ENCODE results near the gene GABBR2. TPM values are rescaled to one million over a fixed set of nuclear protein-coding genes. Genes with fewer than 3 reads are reported as not detected.

GABBR2 gene
- total RNA-seq, 1 donor from 2014 or later: not detected

DNA sequence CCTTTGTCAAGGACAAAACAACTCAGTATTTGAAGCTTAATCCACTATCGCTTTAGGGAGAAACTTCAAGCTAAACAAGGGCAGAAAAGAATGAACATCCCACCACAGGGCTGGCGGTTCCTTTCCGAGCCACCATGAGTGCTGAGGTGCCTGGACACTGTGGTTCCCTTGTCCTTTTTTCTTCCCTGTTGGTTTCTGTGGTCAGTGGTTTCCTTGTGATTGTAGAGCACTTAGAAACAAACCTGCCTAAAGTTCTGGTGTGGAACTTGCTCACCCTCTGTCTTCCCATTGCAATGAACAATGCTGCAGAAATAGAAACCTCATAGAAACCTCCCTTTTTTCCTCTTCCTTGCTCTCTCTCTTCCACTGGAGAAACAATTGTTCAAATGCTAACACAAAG, 373.9 kb downstream of the GABBR2 start:
- H3K27me3 ChIP-seq (ENCODE audit: control insufficient read depth, insufficient read depth, low read length): no peaks in the 10 kb centered on the region
- no peaks in the 10 kb centered on the region for H3K36me3 ChIP-seq (ENCODE audit: control insufficient read depth, insufficient read depth, low read length)
- DNase-seq (ENCODE audit: low read depth): no peak
- H3K4me3 ChIP-seq (ENCODE audit: low read depth, low read length): no peak overlapping the region
- FAIRE-seq: no peak
- TF ChIP-seq, protein P1, sequence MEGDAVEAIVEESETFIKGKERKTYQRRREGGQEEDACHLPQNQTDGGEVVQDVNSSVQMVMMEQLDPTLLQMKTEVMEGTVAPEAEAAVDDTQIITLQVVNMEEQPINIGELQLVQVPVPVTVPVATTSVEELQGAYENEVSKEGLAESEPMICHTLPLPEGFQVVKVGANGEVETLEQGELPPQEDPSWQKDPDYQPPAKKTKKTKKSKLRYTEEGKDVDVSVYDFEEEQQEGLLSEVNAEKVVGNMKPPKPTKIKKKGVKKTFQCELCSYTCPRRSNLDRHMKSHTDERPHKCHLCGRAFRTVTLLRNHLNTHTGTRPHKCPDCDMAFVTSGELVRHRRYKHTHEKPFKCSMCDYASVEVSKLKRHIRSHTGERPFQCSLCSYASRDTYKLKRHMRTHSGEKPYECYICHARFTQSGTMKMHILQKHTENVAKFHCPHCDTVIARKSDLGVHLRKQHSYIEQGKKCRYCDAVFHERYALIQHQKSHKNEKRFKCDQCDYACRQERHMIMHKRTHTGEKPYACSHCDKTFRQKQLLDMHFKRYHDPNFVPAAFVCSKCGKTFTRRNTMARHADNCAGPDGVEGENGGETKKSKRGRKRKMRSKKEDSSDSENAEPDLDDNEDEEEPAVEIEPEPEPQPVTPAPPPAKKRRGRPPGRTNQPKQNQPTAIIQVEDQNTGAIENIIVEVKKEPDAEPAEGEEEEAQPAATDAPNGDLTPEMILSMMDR (IDR thresholded peaks at IDR 0.05; ENCODE audit: insufficient read depth, low read length, severe bottlenecking): no peak

DNA sequence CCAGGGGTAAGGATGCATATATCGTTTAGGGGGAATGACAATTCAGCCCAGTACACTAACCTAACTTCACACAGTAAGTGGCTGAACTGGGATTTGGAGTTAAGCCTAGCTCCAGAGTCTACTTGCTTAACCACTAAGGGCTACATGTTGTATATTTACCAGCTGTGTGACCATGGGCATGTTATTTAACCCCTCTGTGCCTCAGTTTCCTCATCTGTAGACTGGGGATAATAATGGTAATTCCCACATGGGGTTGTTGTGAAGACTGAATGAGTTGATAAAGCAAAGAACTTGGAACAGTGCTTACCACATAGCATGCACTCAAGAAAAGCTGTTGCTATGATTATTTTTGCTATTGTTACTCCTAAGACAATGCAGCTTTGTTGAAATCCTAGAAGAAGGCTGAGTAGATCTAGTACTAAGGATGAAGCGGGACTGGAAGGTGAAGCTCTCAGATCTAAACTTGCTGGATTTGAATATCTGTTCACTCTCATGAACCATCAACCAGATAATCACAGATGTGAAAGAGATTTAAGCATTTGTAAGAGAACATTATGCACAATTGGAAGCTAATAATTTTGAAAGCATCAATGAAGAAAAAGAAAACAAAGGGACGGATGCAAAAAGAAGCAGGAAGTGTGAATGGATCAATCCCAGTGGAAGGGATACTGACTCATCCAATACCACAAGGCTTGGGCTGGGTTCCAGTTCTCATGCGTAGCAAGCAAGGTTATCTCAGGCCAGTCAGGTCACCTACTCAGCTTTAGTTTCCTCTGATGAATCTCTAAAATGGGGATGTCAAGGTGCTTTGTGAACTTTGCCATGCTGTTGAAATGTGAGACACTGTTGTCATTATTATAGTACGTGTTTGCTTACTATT, 374.8 kb downstream of the GABBR2 start:
- no peaks in the 10 kb centered on the region for H3K27me3 ChIP-seq (ENCODE audit: control insufficient read depth, insufficient read depth, low read length)
- peak; percentile 93 for DNase-seq (ENCODE audit: low read depth)
- TF ChIP-seq, protein P1 (IDR thresholded peaks at IDR 0.05; ENCODE audit: insufficient read depth, low read length, severe bottlenecking): no peak
- H3K36me3 ChIP-seq (ENCODE audit: control insufficient read depth, insufficient read depth, low read length): no peaks in the 10 kb centered on the region
- no peak overlapping the region for H3K4me3 ChIP-seq (ENCODE audit: low read depth, low read length)
- FAIRE-seq: no peak

DNA sequence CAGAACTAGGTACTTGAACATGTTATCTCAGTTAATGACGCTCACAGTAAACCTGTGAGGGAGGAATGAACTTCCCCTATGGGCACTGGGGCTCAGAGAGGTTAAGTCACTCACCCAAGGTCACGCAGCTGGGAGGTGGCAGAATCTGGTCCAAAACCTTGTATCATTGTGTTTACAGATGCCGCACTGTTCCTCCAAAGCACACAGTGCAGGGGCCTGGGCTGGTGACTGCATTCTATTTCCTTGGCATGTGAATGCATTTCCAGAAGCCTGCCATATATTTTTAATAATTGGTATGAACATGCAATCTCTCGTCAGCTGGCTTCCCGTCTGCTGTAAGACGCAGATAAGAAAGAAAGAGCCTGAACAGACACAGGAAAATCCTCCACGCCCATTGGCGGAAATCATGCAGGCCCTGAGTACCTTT, 376.3 kb downstream of the GABBR2 start:
- FAIRE-seq: no peak
- Histone ChIP-seq H3K36me3 (ENCODE audit: control insufficient read depth, insufficient read depth, low read length) (no peaks in the 10 kb centered on the region), H3K27me3 (ENCODE audit: control insufficient read depth, insufficient read depth, low read length) (no peaks in the 10 kb centered on the region), H3K4me3 (ENCODE audit: low read depth, low read length) (no peak overlapping the region)
- no peak for DNase-seq (ENCODE audit: low read depth)
- TF ChIP-seq, protein P1 (IDR thresholded peaks at IDR 0.05; ENCODE audit: insufficient read depth, low read length, severe bottlenecking): no peak

DNA sequence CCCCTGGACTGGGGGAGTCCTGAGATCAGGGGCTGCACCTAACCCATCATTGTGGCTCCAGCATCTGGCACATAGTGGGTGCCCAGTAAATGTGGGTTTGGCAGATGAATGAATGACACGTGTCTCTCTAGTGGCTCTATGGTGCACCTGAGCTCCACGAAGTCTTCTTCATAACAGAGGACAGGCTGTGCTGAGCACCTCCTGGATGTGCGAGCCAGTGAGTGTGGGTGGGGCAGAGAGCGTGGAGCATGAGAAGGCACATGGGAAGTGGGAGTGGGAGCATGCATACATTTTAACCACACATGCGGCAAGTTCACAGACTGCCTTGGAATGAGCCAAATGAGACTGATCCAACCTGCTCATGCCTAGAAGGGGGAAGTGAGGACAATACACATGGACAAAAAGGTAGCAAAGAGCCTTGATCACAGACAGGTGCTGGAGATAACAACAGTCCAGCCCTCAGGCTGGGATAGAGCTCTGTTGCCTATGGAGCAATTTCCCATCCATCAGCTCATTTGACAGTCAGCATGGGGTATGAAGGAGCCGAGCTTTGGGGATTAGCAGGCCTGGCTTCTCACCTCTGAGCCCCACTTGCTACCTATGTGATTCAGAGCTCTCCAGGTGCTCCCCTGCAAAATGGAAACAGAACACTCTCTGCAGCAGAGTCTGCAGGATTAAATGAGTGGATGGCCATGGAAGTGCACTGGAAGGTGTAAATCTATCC, 377.0 kb downstream of the GABBR2 start:
- no peak overlapping the region for H3K4me3 ChIP-seq (ENCODE audit: low read depth, low read length)
- no peaks in the 10 kb centered on the region for H3K27me3 ChIP-seq (ENCODE audit: control insufficient read depth, insufficient read depth, low read length)
- H3K36me3 ChIP-seq (ENCODE audit: control insufficient read depth, insufficient read depth, low read length): no peaks in the 10 kb centered on the region
- DNase-seq (ENCODE audit: low read depth): no peak
- TF ChIP-seq, protein P1 (IDR thresholded peaks at IDR 0.05; ENCODE audit: insufficient read depth, low read length, severe bottlenecking): no peak
- FAIRE-seq: no peak

DNA sequence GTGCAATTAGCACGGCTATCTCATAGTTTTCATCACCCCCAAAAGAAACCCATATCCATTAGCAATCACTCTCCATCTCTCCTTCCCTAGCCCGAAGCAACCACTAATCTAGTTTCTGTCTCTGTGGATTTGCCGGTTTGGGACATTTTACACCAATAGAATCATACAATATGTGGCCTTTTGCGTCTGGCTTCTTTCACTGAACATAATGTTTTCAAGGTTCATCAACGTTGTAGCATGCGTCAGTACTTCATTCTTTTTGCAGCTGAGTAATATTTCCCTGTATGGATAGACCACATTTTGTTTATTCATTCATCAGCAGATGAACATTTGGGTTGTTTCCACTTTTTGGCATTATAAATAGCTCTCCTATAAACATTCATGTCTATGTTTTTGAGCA, 377.9 kb downstream of the GABBR2 start:
- DNase-seq (ENCODE audit: low read depth): no peak
- Histone ChIP-seq H3K4me3 (ENCODE audit: low read depth, low read length) (no peak overlapping the region), H3K27me3 (ENCODE audit: control insufficient read depth, insufficient read depth, low read length) (no peaks in the 10 kb centered on the region), H3K36me3 (ENCODE audit: control insufficient read depth, insufficient read depth, low read length) (no peaks in the 10 kb centered on the region)
- TF ChIP-seq, protein P1 (IDR thresholded peaks at IDR 0.05; ENCODE audit: insufficient read depth, low read length, severe bottlenecking): no peak
- no peak for FAIRE-seq

Measured in bronchial epithelial cell (primary cell).